Stimulated activated naive B cell treated with anti-CD40 and anti-IgM and Interleukin-4, amounts not matched to agents 10 μg/mL and 1 μg/mL and 100 μg/mL, for 72 hours (primary cell): ENCODE results near the gene BPIFB2.
A peak's percentile ranks its signal among the peaks of the same experiment; 100 is the strongest.

Experiments
- ATAC-seq, 2 donors: fragments of 150-1000 bp; cut with Tn5 transposase; replicated peaks; 2 replicates each; pipeline ENCODE4 v1.10.0; 2021; ENCODE audit warnings: moderate library complexity in 1 of 2
- DNase-seq: peaks from one replicate; pipeline ENCODE4 v3.0.0; 2021
- H3K27ac Mint-ChIP-seq: one replicate; pipeline ENCODE4 v1.8.0; 2022; ENCODE audit warnings: mild to moderate bottlenecking, mixed read lengths
- H3K27me3 Mint-ChIP-seq, 2 donors: one replicate each; pipeline ENCODE4 v1.8.0; 2022; ENCODE audit warnings: mixed read lengths in 2 of 2
- H3K36me3 Mint-ChIP-seq, 2 donors: one replicate each; pipeline ENCODE4 v1.8.0; 2022; ENCODE audit warnings: mixed read lengths in 2 of 2, mild to moderate bottlenecking in 1 of 2
- H3K4me1 Mint-ChIP-seq, 2 donors: one replicate each; pipeline ENCODE4 v1.8.0; 2022; ENCODE audit warnings: mixed read lengths in 2 of 2, mild to moderate bottlenecking in 1 of 2
- H3K4me3 Mint-ChIP-seq, 2 donors: one replicate each; pipeline ENCODE4 v1.8.0; 2022; ENCODE audit warnings: mild to moderate bottlenecking in 2 of 2, mixed read lengths in 2 of 2, moderate library complexity in 1 of 2
- H3K9me3 Mint-ChIP-seq, 2 donors: one replicate each; pipeline ENCODE4 v1.8.0; 2022; ENCODE audit warnings: mixed read lengths in 2 of 2, mild to moderate bottlenecking in 1 of 2

The BPIFB2 gene

DNA sequence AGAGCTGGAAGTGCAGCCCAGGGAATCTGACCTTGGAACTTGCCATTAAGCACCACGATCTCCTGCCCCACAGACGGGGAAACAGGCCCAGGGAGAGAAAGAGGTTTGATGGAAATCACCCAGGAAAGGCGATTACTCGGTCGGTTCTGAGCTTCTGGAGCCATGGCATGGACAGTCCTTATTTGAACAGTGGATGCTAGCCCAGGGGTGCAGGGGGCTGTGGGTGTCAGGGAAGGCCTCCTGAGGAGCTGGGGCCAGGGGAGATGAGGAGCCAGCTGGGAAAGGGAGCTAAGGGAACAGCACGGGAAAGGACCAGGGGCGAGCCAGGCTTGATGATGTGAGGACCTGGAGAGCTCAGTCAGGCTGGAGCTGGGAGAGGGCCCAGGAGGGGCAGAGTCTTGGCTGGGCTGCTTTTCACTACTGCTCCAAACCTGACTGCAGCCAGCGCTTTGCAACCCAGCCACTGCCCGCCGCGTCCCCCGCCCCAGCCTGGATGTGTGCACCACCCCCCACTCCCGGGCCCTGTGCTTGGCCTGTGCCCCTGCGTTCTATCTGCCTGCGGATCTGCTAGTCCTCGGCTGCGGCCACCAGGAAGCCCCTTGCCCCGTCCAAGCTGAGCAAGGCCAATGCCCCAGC, 21.1 kb upstream of the BPIFB2 start:
- H3K4me1 Mint-ChIP-seq, result peaks cover 5 to 12% of the 10 kb centered on the region in 2 donors
- no peak for ATAC-seq
- DNase-seq, result no peak
- no peaks in the 10 kb centered on the region for H3K36me3 Mint-ChIP-seq
- H3K27ac Mint-ChIP-seq, result no peak overlapping the region
- H3K27me3 Mint-ChIP-seq, result no peaks in the 10 kb centered on the region
- peaks cover 0 to 3% of the 10 kb centered on the region in 2 donors for H3K9me3 Mint-ChIP-seq
- no peak overlapping the region for H3K4me3 Mint-ChIP-seq

DNA sequence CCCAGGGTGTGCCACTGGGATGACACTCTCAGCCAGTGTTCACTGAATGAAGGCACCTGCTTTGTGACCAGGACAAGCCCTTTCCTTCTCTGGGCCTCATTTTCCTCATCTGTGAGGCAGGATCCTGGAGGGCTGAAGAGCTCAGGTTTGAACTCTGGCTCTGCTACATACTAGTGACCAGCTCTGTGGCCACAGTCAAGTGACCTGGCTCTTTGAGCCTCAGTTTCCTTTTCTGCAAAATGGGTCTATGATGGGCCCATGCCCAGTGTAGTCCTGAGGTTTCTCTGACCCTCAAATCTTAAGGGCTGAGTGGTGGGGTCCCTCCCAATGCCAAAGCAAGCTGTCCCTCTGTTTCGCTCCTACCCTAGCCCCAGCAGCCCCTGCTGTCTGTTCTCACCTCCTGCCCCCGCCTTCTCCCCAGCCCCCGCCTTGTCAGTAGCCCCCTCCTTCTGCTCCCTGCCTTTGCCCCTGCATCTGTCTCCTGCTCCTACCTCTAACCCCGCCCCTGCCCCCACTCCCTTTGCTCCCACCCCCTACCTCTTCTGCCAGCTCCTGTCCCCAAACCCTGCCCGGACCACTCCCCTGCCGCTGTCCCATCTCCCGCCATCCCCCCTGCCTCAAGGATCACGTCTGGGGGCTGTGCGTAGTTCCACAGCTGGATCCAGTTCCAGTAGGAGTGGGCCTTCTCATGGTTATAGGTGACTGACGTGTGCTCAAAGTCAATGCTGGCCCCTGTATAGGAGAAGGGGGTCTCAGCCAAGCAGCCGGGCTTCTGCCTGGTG, 20.3 kb upstream of the BPIFB2 start:
- Mint-ChIP-seq H3K27ac (no peak overlapping the region), H3K4me3 (no peak overlapping the region), H3K4me1 (peaks cover 10 to 20% of the 10 kb centered on the region in 2 donors), H3K9me3 (peaks cover 0 to 3% of the 10 kb centered on the region in 2 donors), H3K36me3 (no peaks in the 10 kb centered on the region), H3K27me3 (no peaks in the 10 kb centered on the region)
- no peak for ATAC-seq
- DNase-seq, result no peak

DNA sequence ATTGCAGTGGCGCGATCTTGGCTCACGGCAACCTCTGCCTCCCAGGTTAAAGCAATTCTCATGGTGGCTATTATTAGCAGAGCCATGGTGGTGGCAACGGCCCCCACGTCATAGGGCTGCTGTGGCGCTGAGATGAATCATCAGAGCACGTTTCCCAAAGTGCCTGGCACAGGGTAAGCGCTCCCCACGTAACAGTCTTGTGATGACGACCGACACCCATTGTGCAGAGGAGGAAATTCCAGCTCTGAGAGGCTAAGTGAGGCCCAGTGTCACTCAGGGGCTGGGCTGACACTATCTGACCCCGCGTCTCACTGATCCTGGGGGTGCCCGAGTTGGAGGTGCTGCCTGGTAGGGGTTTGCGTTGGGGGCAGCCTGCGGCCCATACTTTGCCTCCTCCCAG, 19.5 kb upstream of the BPIFB2 start:
- ATAC-seq (no peak), DNase-seq (no peak)
- no peak overlapping the region for H3K27ac Mint-ChIP-seq
- no peak overlapping the region for H3K4me3 Mint-ChIP-seq
- H3K27me3 Mint-ChIP-seq, result no peaks in the 10 kb centered on the region
- H3K36me3 Mint-ChIP-seq, result no peaks in the 10 kb centered on the region
- H3K4me1 Mint-ChIP-seq, result peaks cover 15 to 28% of the 10 kb centered on the region in 2 donors
- H3K9me3 Mint-ChIP-seq, result peaks cover 0 to 3% of the 10 kb centered on the region in 2 donors

DNA sequence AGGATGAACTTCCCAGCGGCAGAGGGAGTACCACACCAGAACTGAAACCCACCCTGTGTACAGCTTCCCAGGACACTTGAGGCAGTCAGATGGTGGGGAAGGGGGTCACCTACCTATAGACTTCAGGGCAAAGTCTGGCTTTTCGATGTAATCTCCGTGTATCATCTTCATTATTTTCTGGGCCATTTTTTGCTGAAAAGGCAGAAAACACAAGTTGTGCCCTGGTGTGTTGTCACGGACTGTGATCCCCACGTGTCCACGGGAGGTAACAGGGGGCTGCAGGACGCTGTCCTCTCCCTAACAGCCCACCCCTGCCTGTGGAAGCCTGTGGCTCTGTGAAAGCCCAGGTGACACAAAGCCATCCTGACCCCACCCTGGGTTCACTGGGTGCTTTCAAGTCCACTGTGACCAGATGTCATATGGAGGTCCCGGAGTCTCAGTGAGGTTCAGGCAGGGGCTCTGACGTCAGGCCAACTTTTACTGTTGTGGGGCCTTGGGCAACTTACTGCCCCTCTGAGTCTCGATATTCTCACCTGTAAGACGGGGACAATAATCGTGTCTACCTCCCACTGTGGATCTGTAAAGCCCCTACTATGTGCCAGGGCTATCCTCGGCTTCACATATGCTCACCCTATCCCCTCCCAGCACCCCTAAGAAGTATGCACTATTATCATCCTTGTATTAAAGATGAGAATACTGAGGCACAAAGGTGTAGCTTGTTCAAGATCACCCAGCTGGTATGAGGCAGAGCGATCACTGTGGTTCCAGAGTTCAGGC, 17.8 kb upstream of the BPIFB2 start:
- Mint-ChIP-seq H3K4me1 (peaks cover 15 to 30% of the 10 kb centered on the region in 2 donors), H3K36me3 (peaks cover 2 to 5% of the 10 kb centered on the region in 2 donors), H3K4me3 (no peak overlapping the region), H3K27ac (no peak overlapping the region), H3K27me3 (no peaks in the 10 kb centered on the region), H3K9me3 (peaks cover 2 to 5% of the 10 kb centered on the region in 2 donors)
- no peak for DNase-seq
- no peak for ATAC-seq

DNA sequence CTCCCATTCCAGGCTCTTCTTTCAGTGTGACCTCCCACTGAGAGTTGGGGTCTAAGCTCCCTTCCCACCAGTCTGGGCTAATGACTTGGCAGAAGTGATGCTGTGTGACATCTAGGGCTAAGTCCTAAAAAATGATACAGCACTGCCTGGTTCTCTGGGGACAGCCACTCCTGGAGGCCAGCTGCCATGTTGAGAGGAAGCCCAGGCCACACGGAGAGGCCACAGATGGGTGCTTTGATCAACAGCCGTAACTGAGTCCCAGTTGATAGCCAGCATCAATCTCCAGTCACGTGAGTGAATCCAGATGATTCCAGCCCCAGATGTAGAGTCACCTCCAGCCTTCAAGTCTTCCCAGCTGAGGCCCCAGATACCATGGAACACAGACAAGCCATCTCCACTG, 17.1 kb upstream of the BPIFB2 start:
- Mint-ChIP-seq H3K27me3 (no peaks in the 10 kb centered on the region), H3K4me3 (no peak overlapping the region), H3K27ac (no peak overlapping the region), H3K9me3 (peaks cover 8 to 9% of the 10 kb centered on the region in 2 donors), H3K36me3 (peaks cover 4 to 10% of the 10 kb centered on the region in 2 donors), H3K4me1 (peaks cover 15 to 30% of the 10 kb centered on the region in 2 donors)
- DNase-seq (no peak), ATAC-seq (no peak)

DNA sequence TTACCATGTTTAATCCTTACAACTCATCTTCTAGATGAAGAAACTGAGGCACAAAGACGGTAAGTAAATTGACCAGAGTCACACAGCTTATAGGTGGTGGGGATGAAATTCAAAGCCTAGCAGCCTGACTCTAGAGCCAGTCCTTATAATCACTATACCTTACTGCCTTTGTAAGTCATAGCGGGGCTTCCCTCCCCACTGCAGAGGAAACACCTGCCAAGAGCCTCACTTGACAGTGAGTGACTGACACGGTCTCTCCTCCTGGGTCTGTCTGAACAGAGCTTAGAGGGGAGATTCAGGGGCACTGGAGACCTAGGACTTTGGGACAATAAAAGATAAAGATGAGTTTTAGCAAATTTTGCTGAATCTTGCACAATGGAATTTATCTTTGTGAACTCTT, 16.1 kb upstream of the BPIFB2 start:
- ATAC-seq, result peak; percentile 89 to 91

DNA sequence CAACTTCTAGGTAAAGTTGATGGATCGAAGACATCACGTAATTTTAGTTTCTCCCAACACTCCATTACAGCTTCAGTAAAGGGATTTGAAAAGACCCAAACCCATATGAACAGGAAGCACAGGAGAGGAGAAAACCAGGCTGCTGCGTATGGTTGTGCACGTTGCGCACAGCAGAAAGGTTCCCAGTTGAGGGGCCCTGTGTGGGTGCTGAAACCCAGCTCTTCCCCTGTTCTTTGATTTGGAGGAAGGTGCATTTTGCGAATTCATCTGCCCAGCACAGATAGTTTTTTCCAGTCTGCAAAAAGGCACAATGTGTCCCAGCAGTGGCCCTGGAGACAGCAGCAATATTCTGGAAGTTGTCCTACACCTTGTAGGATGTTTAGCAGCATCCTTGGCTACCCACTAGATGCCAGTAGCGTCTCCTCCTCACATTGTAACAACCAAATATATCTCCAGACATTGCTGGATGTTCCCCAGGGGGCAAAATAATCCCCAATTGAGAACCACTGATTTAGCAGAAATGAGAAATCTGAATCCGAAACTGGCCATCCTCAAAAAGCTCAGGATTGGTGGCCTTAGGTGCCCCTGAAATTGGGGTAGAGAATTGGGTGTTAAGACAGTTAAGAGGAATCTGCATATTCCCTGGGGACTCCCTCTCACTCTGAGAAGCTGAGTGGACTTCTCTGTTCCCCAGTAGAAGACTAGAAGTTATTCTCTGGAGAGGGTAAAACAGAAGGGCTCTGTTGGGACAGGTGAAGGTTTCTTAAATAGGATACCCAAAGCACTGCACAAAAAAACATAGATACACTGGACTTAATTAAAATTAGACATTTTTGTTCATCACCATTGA, 15.5 kb upstream of the BPIFB2 start:
- peaks cover 4 to 10% of the 10 kb centered on the region in 2 donors for H3K36me3 Mint-ChIP-seq
- DNase-seq, result peak; percentile 21
- ATAC-seq, result peak; percentile 78 to 80
- H3K27ac Mint-ChIP-seq, result no peak overlapping the region
- H3K9me3 Mint-ChIP-seq, result peaks cover 11 to 16% of the 10 kb centered on the region in 2 donors
- no peak overlapping the region for H3K4me3 Mint-ChIP-seq
- no peaks in the 10 kb centered on the region for H3K27me3 Mint-ChIP-seq
- H3K4me1 Mint-ChIP-seq, result peaks cover 17 to 30% of the 10 kb centered on the region in 2 donors

More for the DNA sequence above, 16.1 kb upstream of the BPIFB2 start:
- DNase-seq, result peak; percentile 17
- no peaks in the 10 kb centered on the region for H3K27me3 Mint-ChIP-seq
- H3K4me1 Mint-ChIP-seq, result peaks cover 15 to 30% of the 10 kb centered on the region in 2 donors
- no peak overlapping the region for H3K4me3 Mint-ChIP-seq
- H3K9me3 Mint-ChIP-seq, result peaks cover 9 to 12% of the 10 kb centered on the region in 2 donors
- peaks cover 4 to 10% of the 10 kb centered on the region in 2 donors for H3K36me3 Mint-ChIP-seq
- H3K27ac Mint-ChIP-seq, result no peak overlapping the region

DNA sequence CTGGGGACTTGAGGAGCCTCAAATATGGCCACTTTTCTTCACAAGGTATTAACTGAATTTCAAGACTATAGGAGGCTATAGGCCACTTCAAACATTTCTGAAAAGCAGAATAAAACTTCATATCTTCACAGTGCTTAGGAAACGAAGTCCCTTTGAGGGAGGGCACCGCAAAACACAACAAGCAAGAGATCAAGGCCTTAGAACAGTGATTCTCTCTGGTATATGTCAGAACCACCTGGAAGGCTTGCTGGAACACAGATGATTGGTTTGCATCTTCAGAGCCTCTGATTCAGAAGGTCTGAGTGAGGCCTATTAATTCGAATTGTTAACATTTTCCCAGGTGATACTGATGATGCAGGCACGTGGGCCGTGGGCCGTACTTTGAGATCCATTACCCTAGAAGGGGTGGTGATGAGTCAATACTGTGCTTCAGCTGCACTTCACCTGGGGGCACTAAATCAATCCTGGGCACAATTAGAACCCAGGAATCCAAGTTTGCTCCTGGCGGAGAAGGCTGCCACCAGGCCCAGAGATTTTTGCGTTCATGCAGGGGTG, 13.9 kb upstream of the BPIFB2 start:
- Mint-ChIP-seq H3K27ac (no peak overlapping the region), H3K36me3 (peaks cover 4 to 10% of the 10 kb centered on the region in 2 donors), H3K4me3 (no peak overlapping the region), H3K4me1 (peaks cover 17 to 30% of the 10 kb centered on the region in 2 donors), H3K27me3 (no peaks in the 10 kb centered on the region), H3K9me3 (peaks cover 11 to 16% of the 10 kb centered on the region in 2 donors)
- ATAC-seq (no peak), DNase-seq (no peak)

DNA sequence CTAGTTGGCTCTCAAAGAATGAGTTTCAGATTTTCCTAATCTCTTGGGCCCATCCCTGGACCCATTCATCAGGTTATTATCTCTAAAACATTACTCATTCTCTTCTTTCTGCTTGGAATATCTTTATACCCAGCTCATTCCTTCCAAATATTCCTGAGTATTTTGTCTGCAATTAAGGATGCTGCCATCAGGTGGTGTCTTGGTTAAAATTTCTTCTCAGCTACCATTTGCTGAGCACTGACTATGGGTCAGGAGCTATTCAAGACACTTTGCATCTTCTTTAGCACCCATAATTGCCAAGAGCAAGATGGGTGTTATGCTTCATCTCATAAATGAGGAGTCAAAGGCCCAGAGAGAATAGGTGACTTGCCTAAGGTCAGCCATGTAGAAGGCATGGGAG, 11.7 kb upstream of the BPIFB2 start:
- Mint-ChIP-seq H3K4me3 (no peak overlapping the region), H3K4me1 (peaks cover 24 to 33% of the 10 kb centered on the region in 2 donors), H3K27me3 (no peaks in the 10 kb centered on the region), H3K27ac (no peak overlapping the region), H3K36me3 (peaks cover 4 to 10% of the 10 kb centered on the region in 2 donors), H3K9me3 (peaks cover 11 to 16% of the 10 kb centered on the region in 2 donors)
- ATAC-seq (no peak), DNase-seq (no peak)

DNA sequence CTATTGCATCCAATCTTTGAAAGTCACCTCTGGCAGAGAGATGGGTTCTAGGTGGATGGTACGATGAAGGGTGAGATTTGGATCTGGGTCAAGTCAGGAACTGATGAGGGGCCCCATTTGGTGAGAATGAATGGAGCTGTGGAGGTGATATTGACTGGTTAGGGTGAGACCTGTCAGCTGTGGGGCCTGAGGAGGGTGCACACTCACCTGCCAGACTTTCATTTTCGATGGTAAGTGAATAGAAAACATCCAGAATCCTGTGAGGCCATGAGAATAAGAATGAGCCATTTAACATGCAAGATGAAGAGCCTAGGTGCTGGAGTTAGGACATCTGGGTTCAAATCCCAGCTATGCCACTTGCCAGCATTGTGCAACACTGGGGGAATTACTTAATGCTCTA, 10.1 kb upstream of the BPIFB2 start:
- Mint-ChIP-seq H3K9me3 (peaks cover 9 to 16% of the 10 kb centered on the region in 2 donors), H3K4me3 (no peak overlapping the region), H3K27ac (no peak overlapping the region), H3K27me3 (no peaks in the 10 kb centered on the region), H3K4me1 (peaks cover 13 to 17% of the 10 kb centered on the region in 2 donors), H3K36me3 (peaks cover 4 to 10% of the 10 kb centered on the region in 2 donors)
- DNase-seq (no peak), ATAC-seq (no peak)

DNA sequence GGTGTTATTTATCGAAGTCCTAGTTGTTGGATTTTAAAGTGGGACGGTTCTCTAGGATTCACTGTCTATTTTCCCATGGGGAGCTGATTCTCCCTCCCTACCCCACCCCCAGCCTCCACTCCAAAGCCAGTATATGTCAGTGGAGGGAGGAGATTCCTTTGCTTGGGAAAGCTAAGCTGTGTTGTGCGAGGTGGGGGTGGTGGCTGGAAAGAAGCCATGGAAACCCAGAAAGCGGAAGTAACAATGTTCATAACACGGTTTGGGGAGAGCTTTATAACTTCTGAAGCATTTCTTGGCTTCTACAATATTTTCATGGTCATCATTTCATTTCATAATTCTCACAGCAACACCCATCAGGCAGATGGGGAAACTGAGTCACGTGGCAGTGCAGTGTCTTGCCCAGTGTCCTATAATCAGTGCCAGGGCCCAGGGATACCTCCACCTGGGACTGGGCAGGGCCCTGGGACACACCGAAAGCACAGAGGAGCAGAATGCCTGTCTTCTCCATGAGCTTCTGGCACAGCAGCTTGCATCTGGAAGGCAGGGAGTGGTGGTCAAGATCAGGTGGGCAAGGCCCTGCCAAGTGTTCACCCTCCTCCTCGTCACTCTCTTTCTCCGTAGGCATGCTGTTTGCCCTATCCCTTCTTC, 7.8 kb upstream of the BPIFB2 start:
- H3K4me3 Mint-ChIP-seq, result no peak overlapping the region
- ATAC-seq, result peak in 1 of 2 donors; percentile 57
- H3K4me1 Mint-ChIP-seq, result peaks cover 9% of the 10 kb centered on the region in 2 donors
- H3K27me3 Mint-ChIP-seq, result no peaks in the 10 kb centered on the region
- DNase-seq, result no peak
- H3K27ac Mint-ChIP-seq, result no peak overlapping the region
- H3K9me3 Mint-ChIP-seq, result peaks cover 6 to 14% of the 10 kb centered on the region in 2 donors
- peaks cover 2 to 5% of the 10 kb centered on the region in 2 donors for H3K36me3 Mint-ChIP-seq

DNA sequence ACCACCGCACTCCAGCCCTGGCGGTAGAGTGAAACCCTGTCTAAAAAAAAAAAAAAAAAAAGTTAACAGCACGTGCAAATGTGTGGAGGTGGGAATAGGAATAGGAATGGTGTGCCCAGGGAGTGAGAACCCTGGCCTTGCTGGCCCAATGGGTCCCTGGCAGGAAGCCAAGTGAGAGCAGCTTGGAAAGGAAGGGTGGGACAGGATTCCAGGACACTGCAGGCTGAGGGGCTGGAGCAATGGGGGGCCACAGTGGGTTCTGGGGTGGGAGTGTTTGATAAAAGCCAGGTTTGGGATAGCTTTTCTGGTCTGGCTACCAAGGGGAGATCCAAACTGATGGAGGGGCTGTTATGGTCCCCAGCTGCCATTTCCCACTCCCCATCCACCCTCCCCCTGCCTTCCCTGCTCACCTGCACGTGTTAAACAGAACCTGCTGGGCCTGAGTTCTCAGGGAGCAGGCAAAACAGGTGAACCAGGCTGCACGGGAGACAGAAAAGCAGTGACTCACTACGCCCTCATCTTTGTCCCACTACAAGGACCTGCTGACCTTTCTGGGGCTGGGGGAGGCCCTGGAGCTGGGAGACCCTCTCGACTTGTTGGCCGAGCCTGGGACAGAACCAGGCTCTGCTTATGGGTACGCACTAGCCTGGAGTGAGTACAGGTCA, 6.6 kb upstream of the BPIFB2 start:
- DNase-seq, result no peak
- Mint-ChIP-seq H3K9me3 (peaks cover 6 to 7% of the 10 kb centered on the region in 2 donors), H3K27me3 (no peaks in the 10 kb centered on the region), H3K4me3 (no peak overlapping the region), H3K27ac (peak overlapping the region; percentile 86), H3K36me3 (peaks cover 0 to 3% of the 10 kb centered on the region in 2 donors), H3K4me1 (peaks cover 9% of the 10 kb centered on the region in 2 donors)
- ATAC-seq, result no peak
